Measurements from ENCODE around the gene NR1D1.

DNA sequence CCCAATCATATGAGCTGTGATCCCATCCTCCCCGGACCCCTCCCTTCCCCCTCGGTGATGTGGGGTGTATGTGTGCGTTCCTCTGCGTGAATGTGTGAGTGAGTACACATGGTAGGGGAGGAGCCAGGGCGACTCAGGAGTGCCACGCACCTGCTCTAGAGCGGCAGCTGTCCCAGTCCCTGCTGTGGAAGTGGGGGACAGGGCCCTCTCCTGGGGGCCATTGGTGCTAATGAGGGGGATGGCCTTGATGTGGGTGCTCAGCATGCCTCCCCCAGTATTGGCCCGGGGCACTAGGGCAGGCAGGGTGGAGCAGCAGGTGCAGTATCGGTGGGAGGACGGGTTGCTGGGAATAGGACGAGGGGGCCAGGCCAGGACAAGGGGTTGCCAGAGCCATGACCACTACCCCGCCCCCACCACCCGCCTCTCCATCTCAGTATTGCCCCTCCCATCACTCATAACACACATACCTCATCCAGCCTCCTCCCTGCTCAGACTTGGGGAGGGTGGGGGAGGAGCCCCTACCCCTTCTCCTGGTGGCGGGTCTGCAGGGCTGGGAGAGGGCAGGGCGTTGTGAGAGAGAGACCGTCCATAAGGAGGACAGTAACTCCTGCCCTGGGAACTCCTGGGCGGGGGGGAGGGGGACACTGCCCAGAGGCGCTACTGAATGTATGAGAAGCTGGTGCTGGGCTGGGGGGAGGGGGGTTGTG lies 8.5 kb downstream of the NR1D1 start:
- TF ChIP-seq POLR2A (IDR thresholded peaks at IDR 0.05) (no peak), CTCF (IDR thresholded peaks at IDR 0.05) (no peak)

Data from vagina (tissue), 2 donors.